ENCODE data around the gene NCR2.

DNA sequence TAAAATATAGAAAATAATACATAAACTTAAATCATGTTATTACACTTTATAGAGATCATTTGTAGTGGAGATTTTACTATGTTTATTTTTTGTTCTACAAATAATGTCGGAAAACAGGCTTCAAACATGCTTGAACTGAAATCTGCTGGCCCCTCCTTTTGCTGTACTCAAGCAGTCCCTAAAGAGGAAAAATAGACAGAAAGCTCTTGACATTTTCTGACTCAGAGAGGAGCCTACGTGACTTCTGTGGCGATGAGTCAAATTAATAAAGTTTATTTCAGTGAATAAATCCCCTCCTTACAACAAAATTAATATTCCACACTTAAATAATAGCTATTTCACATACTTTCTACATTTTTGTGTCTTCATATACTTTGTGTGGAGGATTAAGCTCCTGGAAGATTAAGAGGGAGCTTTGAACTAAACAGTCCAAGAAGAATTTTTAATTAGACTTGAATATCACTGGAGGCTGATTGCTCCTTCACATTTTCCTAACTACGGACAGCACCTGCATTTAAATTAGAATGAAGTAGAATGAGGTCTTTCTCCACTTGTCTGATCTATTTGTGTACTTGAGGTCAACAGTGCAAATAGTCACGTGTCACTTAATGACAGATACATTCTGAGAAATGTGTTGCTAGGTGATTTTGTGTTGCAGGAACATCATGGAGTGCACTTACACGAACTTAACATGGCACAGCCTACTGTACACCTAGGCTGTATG, 47.2 kb upstream of the NCR2 start:
- TF ChIP-seq NFYB (CRISPR knock-in tag; conservative IDR thresholded peaks at IDR 0.05; ENCODE audit: low read depth) (no peak), E2F1 (CRISPR knock-in tag; IDR thresholded peaks at IDR 0.05) (no peak), CTCF (IDR thresholded peaks at IDR 0.05) (no peak), RELA (CRISPR knock-in tag; IDR thresholded peaks at IDR 0.05; ENCODE audit: borderline replicate concordance) (no peak), ETV6 (CRISPR knock-in tag; IDR thresholded peaks at IDR 0.05) (no peak), GABPB1 (CRISPR knock-in tag; IDR thresholded peaks at IDR 0.05) (no peak), JUN (CRISPR knock-in tag; IDR thresholded peaks at IDR 0.05) (no peak), ZNF121 (CRISPR knock-in tag; IDR thresholded peaks at IDR 0.05) (no peak), ATF1 (CRISPR knock-in tag; IDR thresholded peaks at IDR 0.05) (no peak), TP53 (CRISPR knock-in tag; IDR thresholded peaks at IDR 0.05) (no peak), SMAD3 (CRISPR knock-in tag; IDR thresholded peaks at IDR 0.05; ENCODE audit: borderline replicate concordance) (no peak)
- TF ChIP-seq, protein P1, sequence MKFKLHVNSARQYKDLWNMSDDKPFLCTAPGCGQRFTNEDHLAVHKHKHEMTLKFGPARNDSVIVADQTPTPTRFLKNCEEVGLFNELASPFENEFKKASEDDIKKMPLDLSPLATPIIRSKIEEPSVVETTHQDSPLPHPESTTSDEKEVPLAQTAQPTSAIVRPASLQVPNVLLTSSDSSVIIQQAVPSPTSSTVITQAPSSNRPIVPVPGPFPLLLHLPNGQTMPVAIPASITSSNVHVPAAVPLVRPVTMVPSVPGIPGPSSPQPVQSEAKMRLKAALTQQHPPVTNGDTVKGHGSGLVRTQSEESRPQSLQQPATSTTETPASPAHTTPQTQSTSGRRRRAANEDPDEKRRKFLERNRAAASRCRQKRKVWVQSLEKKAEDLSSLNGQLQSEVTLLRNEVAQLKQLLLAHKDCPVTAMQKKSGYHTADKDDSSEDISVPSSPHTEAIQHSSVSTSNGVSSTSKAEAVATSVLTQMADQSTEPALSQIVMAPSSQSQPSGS (CRISPR knock-in tag; IDR thresholded peaks at IDR 0.05; ENCODE audit: borderline replicate concordance, low read depth), result no peak
- TF ChIP-seq, protein P2, sequence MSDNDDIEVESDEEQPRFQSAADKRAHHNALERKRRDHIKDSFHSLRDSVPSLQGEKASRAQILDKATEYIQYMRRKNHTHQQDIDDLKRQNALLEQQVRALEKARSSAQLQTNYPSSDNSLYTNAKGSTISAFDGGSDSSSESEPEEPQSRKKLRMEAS (CRISPR knock-in tag; IDR thresholded peaks at IDR 0.05), result no peak

Measured in WTC11 (cell line).